Measurements from ENCODE around the gene LRG1. TPM values are rescaled to one million over a fixed set of nuclear protein-coding genes. Genes with fewer than 3 reads are reported as not detected.

The LRG1 gene
- total RNA-seq, 1 donor from 2014 or later, result 1.2 TPM

- no peaks in the 10 kb centered on the region for H3K36me3 Mint-ChIP-seq
- TF ChIP-seq CTCF (conservative IDR thresholded peaks at IDR 0.05), result no peak
- H3K27ac Mint-ChIP-seq, result no peak overlapping the region
- DNase-seq (ENCODE audit: extremely low spot score, unreplicated experiment), result peak; percentile 66
- peaks cover 3% of the 10 kb centered on the region for H3K27me3 Mint-ChIP-seq
- no peak overlapping the region for H3K4me3 Mint-ChIP-seq
- H3K9me3 Mint-ChIP-seq, result no peaks in the 10 kb centered on the region
- H3K4me1 Mint-ChIP-seq (ENCODE audit: unreplicated experiment), result peaks cover 7% of the 10 kb centered on the region
Measured at GRCh38 chr19:4537953-4538600, 1.8 kb downstream of the LRG1 start.

- no peaks in the 10 kb centered on the region for H3K36me3 Mint-ChIP-seq
- H3K27me3 Mint-ChIP-seq, result peaks cover 3% of the 10 kb centered on the region
- no peak for DNase-seq (ENCODE audit: extremely low spot score, unreplicated experiment)
- TF ChIP-seq CTCF (conservative IDR thresholded peaks at IDR 0.05), result no peak
- no peak overlapping the region for H3K4me3 Mint-ChIP-seq
- no peaks in the 10 kb centered on the region for H3K9me3 Mint-ChIP-seq
- no peak overlapping the region for H3K27ac Mint-ChIP-seq
- peaks cover 7% of the 10 kb centered on the region for H3K4me1 Mint-ChIP-seq (ENCODE audit: unreplicated experiment)
Measured at GRCh38 chr19:4536798-4537197, 3.0 kb downstream of the LRG1 start.

GRCh38 chr19:4534836-4535658, 4.8 kb downstream of the LRG1 start, which contains the start of gene PLIN5:
Gene PLIN5 (minus strand): TSS chr19:4535224. CDS start chr19:4534074, 1,150 bp downstream.
- H3K4me1 Mint-ChIP-seq (ENCODE audit: unreplicated experiment), result peaks cover 4% of the 10 kb centered on the region
- peak; percentile 90 for DNase-seq (ENCODE audit: extremely low spot score, unreplicated experiment)
- H3K36me3 Mint-ChIP-seq, result no peaks in the 10 kb centered on the region
- peak within 1 kb of the TSS; percentile 57 for H3K4me3 Mint-ChIP-seq
- H3K9me3 Mint-ChIP-seq, result no peaks in the 10 kb centered on the region
- peak; percentile 19 for TF ChIP-seq CTCF (conservative IDR thresholded peaks at IDR 0.05)
- H3K27ac Mint-ChIP-seq, result no peak within 1 kb of the TSS
- H3K27me3 Mint-ChIP-seq, result peaks cover 3% of the 10 kb centered on the region

GRCh38 chr19:4533835-4534424, 5.9 kb downstream of the LRG1 start:
- no peak for TF ChIP-seq CTCF (conservative IDR thresholded peaks at IDR 0.05)
- Mint-ChIP-seq H3K27me3 (peaks cover 3% of the 10 kb centered on the region), H3K4me3 (no peak overlapping the region), H3K9me3 (no peaks in the 10 kb centered on the region), H3K36me3 (no peaks in the 10 kb centered on the region), H3K4me1 (ENCODE audit: unreplicated experiment) (no peaks in the 10 kb centered on the region), H3K27ac (no peak overlapping the region)
- DNase-seq (ENCODE audit: extremely low spot score, unreplicated experiment), result peak; percentile 66

- no peaks in the 10 kb centered on the region for H3K4me1 Mint-ChIP-seq (ENCODE audit: unreplicated experiment)
- H3K4me3 Mint-ChIP-seq, result peak overlapping the region; percentile 5
- TF ChIP-seq CTCF (conservative IDR thresholded peaks at IDR 0.05), result no peak
- DNase-seq (ENCODE audit: extremely low spot score, unreplicated experiment), result no peak
- H3K27me3 Mint-ChIP-seq, result peaks cover 3% of the 10 kb centered on the region
- H3K36me3 Mint-ChIP-seq, result no peaks in the 10 kb centered on the region
- peak overlapping the region; percentile 3 for H3K27ac Mint-ChIP-seq
- H3K9me3 Mint-ChIP-seq, result no peaks in the 10 kb centered on the region
Measured at GRCh38 chr19:4533334-4533733, 6.5 kb downstream of the LRG1 start.

All from type B pancreatic cell (in vitro differentiated cells).